Measurements from ENCODE around the gene CAMTA1. TPM values are rescaled to one million over a fixed set of nuclear protein-coding genes. Genes with fewer than 3 reads are reported as not detected.

Gene CAMTA1
- total RNA-seq, 1 experiment from 2014 or later, result 69.5 TPM

DNA sequence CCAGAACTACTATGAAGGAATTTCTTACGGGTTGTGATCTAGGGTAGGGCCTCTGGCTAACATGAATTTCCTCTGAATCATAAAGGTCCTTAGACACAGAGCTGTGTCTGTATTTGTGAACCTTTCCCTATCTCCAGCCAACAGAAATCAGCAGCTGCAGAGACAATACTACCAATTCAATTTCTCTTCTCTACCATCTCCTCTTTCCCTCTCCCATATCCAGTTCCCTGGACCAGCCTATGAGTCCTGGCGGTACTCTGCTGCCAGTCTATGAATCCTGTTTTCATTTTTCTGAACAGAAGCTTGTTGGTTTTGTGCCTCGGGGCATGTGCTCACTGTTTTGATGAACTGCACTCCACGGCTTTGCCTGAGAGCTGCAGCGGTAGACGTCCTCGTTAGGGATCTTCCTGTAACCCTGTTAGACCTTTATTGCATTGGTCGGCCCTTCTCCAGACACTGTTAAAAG, 527.9 kb downstream of the CAMTA1 start:
- Histone ChIP-seq H3K9me3 (ENCODE audit: control insufficient read depth in 1 of 2, insufficient read depth in 1 of 2, low read depth in 1 of 2, low read length in 2 of 2) (no peaks in the 10 kb centered on the region), H3K27ac (ENCODE audit: low read depth, low read length) (peak overlapping the region; percentile 66), H3K9me2 (ENCODE audit: insufficient read depth) (no peaks in the 10 kb centered on the region), H2AFZ (ENCODE audit: low read depth, low read length, poor library complexity, severe bottlenecking) (no peak overlapping the region), H3K4me1 (ENCODE audit: control insufficient read depth in 1 of 2, insufficient read depth in 2 of 2, low read length in 2 of 2) (peaks cover 15 to 29% of the 10 kb centered on the region in 2 experiments; a peak in 3 of 4 replicates), H3K9ac (ENCODE audit: low read length) (no peak overlapping the region), H3K27me3 (ENCODE audit: insufficient read depth, low read length) (no peaks in the 10 kb centered on the region), H3K36me3 (ENCODE audit: control insufficient read depth in 1 of 2, insufficient read depth in 2 of 2, low read length in 2 of 2) (no peaks in the 10 kb centered on the region), H3K4me2 (ENCODE audit: low read length) (peak overlapping the region; percentile 10; the same call in 1 of the 2 replicates), H4K20me1 (ENCODE audit: insufficient read depth) (no peaks in the 10 kb centered on the region), H3K4me3 (replicated peaks in 1 of 2; ENCODE audit: low read depth in 1 of 2, low read length in 2 of 2) (no peak overlapping the region), H3K79me2 (ENCODE audit: insufficient read depth, low read length) (no peaks in the 10 kb centered on the region)
- TF ChIP-seq, protein P1, sequence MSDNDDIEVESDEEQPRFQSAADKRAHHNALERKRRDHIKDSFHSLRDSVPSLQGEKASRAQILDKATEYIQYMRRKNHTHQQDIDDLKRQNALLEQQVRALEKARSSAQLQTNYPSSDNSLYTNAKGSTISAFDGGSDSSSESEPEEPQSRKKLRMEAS (IDR thresholded peaks at IDR 0.05), result no peak; the same call in 1 of the 2 replicates
- TF ChIP-seq SIN3A (IDR thresholded peaks at IDR 0.05; ENCODE audit: low read depth), result no peak
- 0 out of 2 replicates have a peak, but pooled peaks have one; percentile 4 for TF ChIP-seq RAD21 (IDR thresholded peaks at IDR 0.05; ENCODE audit: low read depth)
- no peak for TF ChIP-seq CBX3 (IDR thresholded peaks at IDR 0.05; ENCODE audit: low read depth)
- no peak for TF ChIP-seq ELF1 (IDR thresholded peaks at IDR 0.05; ENCODE audit: borderline replicate concordance, low read depth)
- TF ChIP-seq, protein P2, sequence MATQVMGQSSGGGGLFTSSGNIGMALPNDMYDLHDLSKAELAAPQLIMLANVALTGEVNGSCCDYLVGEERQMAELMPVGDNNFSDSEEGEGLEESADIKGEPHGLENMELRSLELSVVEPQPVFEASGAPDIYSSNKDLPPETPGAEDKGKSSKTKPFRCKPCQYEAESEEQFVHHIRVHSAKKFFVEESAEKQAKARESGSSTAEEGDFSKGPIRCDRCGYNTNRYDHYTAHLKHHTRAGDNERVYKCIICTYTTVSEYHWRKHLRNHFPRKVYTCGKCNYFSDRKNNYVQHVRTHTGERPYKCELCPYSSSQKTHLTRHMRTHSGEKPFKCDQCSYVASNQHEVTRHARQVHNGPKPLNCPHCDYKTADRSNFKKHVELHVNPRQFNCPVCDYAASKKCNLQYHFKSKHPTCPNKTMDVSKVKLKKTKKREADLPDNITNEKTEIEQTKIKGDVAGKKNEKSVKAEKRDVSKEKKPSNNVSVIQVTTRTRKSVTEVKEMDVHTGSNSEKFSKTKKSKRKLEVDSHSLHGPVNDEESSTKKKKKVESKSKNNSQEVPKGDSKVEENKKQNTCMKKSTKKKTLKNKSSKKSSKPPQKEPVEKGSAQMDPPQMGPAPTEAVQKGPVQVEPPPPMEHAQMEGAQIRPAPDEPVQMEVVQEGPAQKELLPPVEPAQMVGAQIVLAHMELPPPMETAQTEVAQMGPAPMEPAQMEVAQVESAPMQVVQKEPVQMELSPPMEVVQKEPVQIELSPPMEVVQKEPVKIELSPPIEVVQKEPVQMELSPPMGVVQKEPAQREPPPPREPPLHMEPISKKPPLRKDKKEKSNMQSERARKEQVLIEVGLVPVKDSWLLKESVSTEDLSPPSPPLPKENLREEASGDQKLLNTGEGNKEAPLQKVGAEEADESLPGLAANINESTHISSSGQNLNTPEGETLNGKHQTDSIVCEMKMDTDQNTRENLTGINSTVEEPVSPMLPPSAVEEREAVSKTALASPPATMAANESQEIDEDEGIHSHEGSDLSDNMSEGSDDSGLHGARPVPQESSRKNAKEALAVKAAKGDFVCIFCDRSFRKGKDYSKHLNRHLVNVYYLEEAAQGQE (IDR thresholded peaks at IDR 0.05; ENCODE audit: low read depth), result no peak
- TF ChIP-seq FOSL1 (IDR thresholded peaks at IDR 0.05; ENCODE audit: low read depth), result no peak
- ATAC-seq (no peak), DNase-seq (ENCODE audit: low read depth, low spot score) (no peak)
- RAD21 ChIA-PET (ENCODE audit: low non-redundant PET in 1 of 2, low total read pairs in 2 of 2, uncharacterized antibody in 2 of 2, unreplicated experiment in 2 of 2), result no interaction called here
- intact Hi-C loops (cut with micrococcal nuclease), result no loop called here
- CTCF ChIA-PET, result no interaction called here
- BruUV-seq (replicated peaks), result no TSS peak
- POLR2A ChIA-PET, result interaction anchor here (1.2 kb wide), 1 partner anchor 13 kb away, joined by 3 read pairs; no protein-coding TSS in a partner anchor

Measured in HCT116 (cell line).